ENCODE measurements around the gene ECI1. TPM values are rescaled to one million over a fixed set of nuclear protein-coding genes. Genes with fewer than 3 reads are reported as not detected.
"Not testable (repeated sequence)": the region's sequence is repeated elsewhere in the genome, so short reads cannot be mapped to it uniquely, and the experiment has no call there.

ECI1 gene
- total RNA-seq, 1 donor from 2014 or later = 50.4 TPM

GRCh38 chr16:2204416-2205103 lies 46.8 kb downstream of the ECI1 start:
- Histone ChIP-seq H3K27ac (peak overlapping the region; percentile 99), H3K36me3 (peaks cover 29% of the 10 kb centered on the region), H3K4me1 (peaks cover 23% of the 10 kb centered on the region), H3K9me3 (no peaks in the 10 kb centered on the region), H3K27me3 (ENCODE audit: low read depth) (no peaks in the 10 kb centered on the region), H3K4me3 (peak overlapping the region; percentile 86)
- DNase-seq (peak; percentile 53), ATAC-seq (no peak)
- intact Hi-C loops (cut with DNase I) = no loop called here
- no peak for TF ChIP-seq CTCF (IDR thresholded peaks at IDR 0.05)

- intact Hi-C loops (cut with DNase I); ATAC-seq; DNase-seq; H3K27ac ChIP-seq; H3K27me3 ChIP-seq (ENCODE audit: low read depth); H3K9me3 ChIP-seq; H3K4me3 ChIP-seq: not testable (repeated sequence)
- H3K36me3 ChIP-seq = peaks cover 15% of the 10 kb centered on the region
- H3K4me1 ChIP-seq = peaks cover 23% of the 10 kb centered on the region
Measured at GRCh38 chr16:2203119-2203688, 48.2 kb downstream of the ECI1 start.

GRCh38 chr16:2200313-2200712 lies 51.1 kb downstream of the ECI1 start:
- no peak for DNase-seq
- Histone ChIP-seq H3K4me3 (no peak overlapping the region), H3K27ac (no peak overlapping the region), H3K9me3 (no peaks in the 10 kb centered on the region), H3K36me3 (no peaks in the 10 kb centered on the region), H3K4me1 (peaks cover 17% of the 10 kb centered on the region), H3K27me3 (ENCODE audit: low read depth) (peaks cover 26% of the 10 kb centered on the region)
- intact Hi-C loops (cut with DNase I) = no loop called here
- TF ChIP-seq CTCF (IDR thresholded peaks at IDR 0.05) = no peak
- no peak for ATAC-seq

GRCh38 chr16:2199621-2200139 lies 51.7 kb downstream of the ECI1 start:
- DNase-seq (no peak), ATAC-seq (no peak)
- H3K9me3 ChIP-seq = no peaks in the 10 kb centered on the region
- no peak overlapping the region for H3K4me3 ChIP-seq
- peaks cover 33% of the 10 kb centered on the region for H3K27me3 ChIP-seq (ENCODE audit: low read depth)
- H3K4me1 ChIP-seq = peaks cover 17% of the 10 kb centered on the region
- H3K27ac ChIP-seq = no peak overlapping the region
- intact Hi-C loops (cut with DNase I) = no loop called here
- no peak for TF ChIP-seq CTCF (IDR thresholded peaks at IDR 0.05)
- H3K36me3 ChIP-seq = no peaks in the 10 kb centered on the region

GRCh38 chr16:2199095-2199494 lies 52.3 kb downstream of the ECI1 start:
- H3K4me1 ChIP-seq = peaks cover 13% of the 10 kb centered on the region
- no peak for TF ChIP-seq CTCF (IDR thresholded peaks at IDR 0.05)
- ATAC-seq (no peak), DNase-seq (no peak)
- no peaks in the 10 kb centered on the region for H3K9me3 ChIP-seq
- no peak overlapping the region for H3K4me3 ChIP-seq
- intact Hi-C loops (cut with DNase I) = no loop called here
- no peaks in the 10 kb centered on the region for H3K36me3 ChIP-seq
- no peak overlapping the region for H3K27ac ChIP-seq
- peaks cover 39% of the 10 kb centered on the region for H3K27me3 ChIP-seq (ENCODE audit: low read depth)

GRCh38 chr16:2198283-2198682 lies 53.1 kb downstream of the ECI1 start:
- Histone ChIP-seq H3K27me3 (ENCODE audit: low read depth) (peaks cover 40% of the 10 kb centered on the region), H3K4me1 (peaks cover 13% of the 10 kb centered on the region)
- intact Hi-C loops (cut with DNase I) = no loop called here

More at GRCh38 chr16:2198283-2198682, 53.1 kb downstream of the ECI1 start:
- Histone ChIP-seq H3K27ac (no peak overlapping the region), H3K4me3 (no peak overlapping the region), H3K36me3 (no peaks in the 10 kb centered on the region), H3K9me3 (no peaks in the 10 kb centered on the region)
- DNase-seq (no peak), ATAC-seq (no peak)
- TF ChIP-seq CTCF (IDR thresholded peaks at IDR 0.05) = no peak
